Uterus (tissue), 2 donors: ENCODE results near the gene FOXF2.

ENCODE experiments used
- POLR2A ChIP-seq, 2 donors: fragments of 450-650 bp; IDR thresholded peaks; one replicate each; pipeline ENCODE4 v1.6.1; 2016; ENCODE audit warnings: antibody characterized with exemption in 2 of 2, mild to moderate bottlenecking in 1 of 2, moderate library complexity in 1 of 2
- TF ChIP-seq, protein P1 (sequence below), 4 experiments: fragments of 200-600 bp in 2 of 4; fragments of 450-650 bp in 2 of 4; sonication (generic) in 2 of 4; IDR thresholded peaks; one replicate each; pipeline ENCODE4 v1.5.1; 2016 to 2019; ENCODE audit warnings: antibody characterized with exemption in 4 of 4, mild to moderate bottlenecking in 2 of 4, moderate library complexity in 1 of 4

DNA sequence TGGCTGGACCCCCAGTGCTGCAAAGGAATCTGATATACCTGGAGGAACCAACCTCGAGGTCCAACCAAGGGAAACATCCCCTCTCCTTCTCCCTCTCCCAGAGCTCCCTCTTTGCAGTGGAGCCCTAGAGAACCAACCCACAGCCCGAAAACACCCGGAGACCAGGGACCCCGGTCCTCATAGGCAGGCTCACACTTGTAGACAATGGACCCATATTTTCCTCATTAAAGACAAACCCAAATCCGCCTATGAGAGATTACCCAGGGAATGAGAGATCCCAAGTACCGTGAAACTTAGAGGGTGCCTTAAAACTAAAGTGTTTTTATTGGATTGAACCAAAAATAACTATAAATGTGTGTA is 9.6 kb upstream of the FOXF2 start:
- TF ChIP-seq, protein P1, sequence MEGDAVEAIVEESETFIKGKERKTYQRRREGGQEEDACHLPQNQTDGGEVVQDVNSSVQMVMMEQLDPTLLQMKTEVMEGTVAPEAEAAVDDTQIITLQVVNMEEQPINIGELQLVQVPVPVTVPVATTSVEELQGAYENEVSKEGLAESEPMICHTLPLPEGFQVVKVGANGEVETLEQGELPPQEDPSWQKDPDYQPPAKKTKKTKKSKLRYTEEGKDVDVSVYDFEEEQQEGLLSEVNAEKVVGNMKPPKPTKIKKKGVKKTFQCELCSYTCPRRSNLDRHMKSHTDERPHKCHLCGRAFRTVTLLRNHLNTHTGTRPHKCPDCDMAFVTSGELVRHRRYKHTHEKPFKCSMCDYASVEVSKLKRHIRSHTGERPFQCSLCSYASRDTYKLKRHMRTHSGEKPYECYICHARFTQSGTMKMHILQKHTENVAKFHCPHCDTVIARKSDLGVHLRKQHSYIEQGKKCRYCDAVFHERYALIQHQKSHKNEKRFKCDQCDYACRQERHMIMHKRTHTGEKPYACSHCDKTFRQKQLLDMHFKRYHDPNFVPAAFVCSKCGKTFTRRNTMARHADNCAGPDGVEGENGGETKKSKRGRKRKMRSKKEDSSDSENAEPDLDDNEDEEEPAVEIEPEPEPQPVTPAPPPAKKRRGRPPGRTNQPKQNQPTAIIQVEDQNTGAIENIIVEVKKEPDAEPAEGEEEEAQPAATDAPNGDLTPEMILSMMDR (IDR thresholded peaks at IDR 0.05): no peak
- TF ChIP-seq POLR2A (IDR thresholded peaks at IDR 0.05): no peak
